ENCODE results near the gene NLK.

DNA sequence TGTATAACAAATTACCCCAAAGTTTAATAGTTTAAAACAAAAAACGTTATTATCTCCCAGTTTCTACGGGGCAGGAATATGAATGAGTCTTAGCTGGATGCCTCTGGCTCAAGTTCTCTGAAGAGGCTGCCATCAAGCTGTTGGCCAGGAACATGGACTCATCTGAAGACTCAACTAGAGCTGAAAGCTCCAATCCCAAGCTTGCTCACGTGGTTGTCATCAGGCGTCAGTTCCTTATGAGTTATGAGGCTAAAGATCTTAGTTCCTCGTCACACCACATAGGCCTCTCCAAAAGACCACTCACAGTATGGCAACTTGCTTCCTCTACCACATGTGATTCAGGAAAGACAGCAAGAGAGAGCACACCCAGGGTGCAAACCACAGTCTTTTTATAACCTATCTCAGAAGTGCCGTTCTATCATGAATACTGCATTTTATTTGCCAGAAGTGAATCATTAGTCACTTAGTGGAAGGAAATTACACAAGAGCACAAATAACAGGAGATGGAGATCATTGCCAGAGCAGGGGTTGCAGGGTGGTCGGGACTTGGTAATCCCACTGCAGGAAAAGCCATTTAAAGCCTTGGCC is 48.7 kb upstream of the NLK start:
- TF ChIP-seq POLR2AphosphoS5 (IDR thresholded peaks at IDR 0.05) (no peak), POLR2A (IDR thresholded peaks at IDR 0.05) (no peak)

Measured in upper lobe of left lung (tissue), 4 donors.